CD8-positive, alpha-beta memory T cell (primary cell): Measurements from ENCODE around the gene RABGAP1L. TPM values are rescaled to one million over a fixed set of nuclear protein-coding genes. Genes with fewer than 3 reads are reported as not detected.

Experiments
- CTCF ChIA-PET: fragments of 350-600 bp; sonication (Branson Sonifier 250); formaldehyde crosslinking; loops from one replicate; lab custom pipeline; 2021; ENCODE audit warnings: antibody characterized with exemption; lab: Charles Lee
- POLR2A ChIA-PET: fragments of 350-600 bp; sonication (Branson Sonifier 250); formaldehyde crosslinking; loops from one replicate; lab custom pipeline; 2021; ENCODE audit warnings: antibody characterized with exemption; lab: Charles Lee
- DNase-seq, 5 donors: peaks; one replicate each; pipeline versions ENCODE4 v3.0.0 to v3.0.0-alpha.2; 2020 to 2022; ENCODE audit warnings: mixed read lengths in 1 of 5
- H3K27ac ChIP-seq: one replicate; pipeline ENCODE4 v1.7.0; 2013; ENCODE audit warnings: low read depth, mild to moderate bottlenecking, low read length, moderate library complexity
- H3K27me3 ChIP-seq: 2 replicates; pipeline ENCODE4 v1.7.0; 2013; ENCODE audit warnings: low read length, mild to moderate bottlenecking; ENCODE audit not compliant: insufficient read depth, poor library complexity, severe bottlenecking
- H3K36me3 ChIP-seq: 2 replicates; pipeline ENCODE4 v1.7.0; 2013; ENCODE audit warnings: mild to moderate bottlenecking, low read length, moderate library complexity; ENCODE audit not compliant: insufficient read depth
- H3K4me1 ChIP-seq: 2 replicates; pipeline ENCODE4 v1.7.0; 2013; ENCODE audit warnings: mild to moderate bottlenecking, low read length, moderate library complexity; ENCODE audit not compliant: insufficient read depth
- H3K4me3 ChIP-seq: 2 replicates; pipeline ENCODE4 v1.7.0; 2013; ENCODE audit warnings: mild to moderate bottlenecking, low read length
- H3K9me3 ChIP-seq: 2 replicates; pipeline ENCODE4 v1.7.0; 2013; ENCODE audit warnings: mild to moderate bottlenecking, low read length
- H3K27ac Mint-ChIP-seq, 8 donors: one replicate each; pipeline ENCODE4 v1.8.0; 2020 to 2021; ENCODE audit warnings: mixed read lengths in 8 of 8, mild to moderate bottlenecking in 6 of 8, inconsistent platforms in 3 of 8, moderate library complexity in 3 of 8
- H3K27me3 Mint-ChIP-seq, 2 donors: one replicate each; pipeline ENCODE4 v1.8.0; 2020 to 2021; ENCODE audit warnings: mixed read lengths in 2 of 2, mild to moderate bottlenecking in 1 of 2, moderate library complexity in 1 of 2
- H3K36me3 Mint-ChIP-seq, 3 donors: one replicate each; pipeline ENCODE4 v1.8.0; 2020 to 2021; ENCODE audit warnings: mixed read lengths in 3 of 3, inconsistent platforms in 1 of 3, mild to moderate bottlenecking in 1 of 3
- H3K4me1 Mint-ChIP-seq, 3 donors: one replicate each; pipeline ENCODE4 v1.8.0; 2020 to 2021; ENCODE audit warnings: mixed read lengths in 3 of 3, inconsistent platforms in 1 of 3, mild to moderate bottlenecking in 1 of 3
- H3K4me3 Mint-ChIP-seq, 7 donors: one replicate each; pipeline ENCODE4 v1.8.0; 2020 to 2021; ENCODE audit warnings: mixed read lengths in 7 of 7, mild to moderate bottlenecking in 6 of 7, moderate library complexity in 4 of 7, inconsistent platforms in 2 of 7
- H3K9me3 Mint-ChIP-seq, 5 donors: one replicate each; pipeline ENCODE4 v1.8.0; 2020 to 2022; ENCODE audit warnings: mixed read lengths in 5 of 5, mild to moderate bottlenecking in 3 of 5, moderate library complexity in 2 of 5, inconsistent platforms in 1 of 5
- polyA plus RNA-seq: library from polyadenylated mRNA; unstranded; fragments of 300-500 nt; fragmentation: Illumina TruSeq; gene quantifications from one replicate; pipeline ENCODE4 v1.2.3, GENCODE V29; 2021
- total RNA-seq, 2 experiments: library from RNA; stranded (reverse); gene quantifications; one replicate each; pipeline ENCODE4 v1.2.3, GENCODE V29; 2021

Gene RABGAP1L
- total and polyA plus RNA-seq, 3 experiments from 2014 or later: 41.7 to 78.5 (median 42.7) TPM

DNA sequence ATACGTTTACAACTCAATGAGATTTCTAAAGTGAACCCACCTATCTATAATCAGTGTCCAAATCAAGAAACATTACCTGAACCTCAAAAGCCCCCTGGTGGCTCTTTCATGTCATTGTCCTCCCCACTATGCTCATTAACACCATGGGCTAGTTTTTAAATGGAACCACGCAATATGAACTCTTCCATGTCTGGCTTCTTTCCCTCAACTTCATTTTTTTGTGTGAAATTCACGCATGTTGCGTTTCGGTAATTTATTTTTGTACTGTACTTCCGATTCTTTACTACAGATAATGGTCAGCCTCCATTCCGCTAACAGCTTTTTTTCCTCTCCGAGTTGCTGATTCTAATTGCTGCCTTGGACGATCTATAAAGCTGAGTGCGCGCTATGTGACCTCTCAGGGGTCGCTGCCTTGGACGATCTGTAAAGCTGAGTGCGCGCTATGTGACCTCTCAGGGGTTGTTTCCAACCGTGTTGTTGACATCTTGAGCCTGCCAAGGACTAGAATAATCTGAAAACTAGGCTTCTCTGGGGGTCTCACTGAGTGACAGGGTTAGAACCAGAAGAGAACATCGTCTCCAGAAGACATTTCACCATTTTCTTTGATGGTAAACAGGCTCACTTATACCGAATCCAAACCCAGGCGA, 839.4 kb downstream of the RABGAP1L start:
- Histone ChIP-seq H3K4me1 (peaks cover 32% of the 10 kb centered on the region), H3K36me3 (no peaks in the 10 kb centered on the region), H3K9me3 (no peaks in the 10 kb centered on the region), H3K27ac (peak overlapping the region; percentile 100), H3K4me3 (peak overlapping the region; percentile 85), H3K27me3 (no peaks in the 10 kb centered on the region)
- H3K27me3 Mint-ChIP-seq: no peaks in the 10 kb centered on the region
- H3K4me1 Mint-ChIP-seq: peaks cover 31 to 37% (median 35%) of the 10 kb centered on the region in 3 donors
- H3K4me3 Mint-ChIP-seq: no peak overlapping the region
- peaks cover 0 to 24% (median 0%) of the 10 kb centered on the region in 3 donors for H3K36me3 Mint-ChIP-seq
- no peak overlapping the region for H3K27ac Mint-ChIP-seq
- ChIA-PET POLR2A (interaction anchor here (0.5 to 4.7 kb wide), 21 partner anchors 9 to 1284 kb away, joined by 3 to 123 read pairs (median 5); partner anchors contain the start of genes CENPL, DARS2, GAS5 and KLHL20), CTCF (interaction anchor here (0.7 to 3.4 kb wide), 17 partner anchors 9 to 736 kb away, joined by 3 to 34 read pairs (median 6); partner anchors contain the start of gene MRPS14)
- H3K9me3 Mint-ChIP-seq: no peaks in the 10 kb centered on the region
- peak; percentile 4 to 72 (median 66) for DNase-seq

DNA sequence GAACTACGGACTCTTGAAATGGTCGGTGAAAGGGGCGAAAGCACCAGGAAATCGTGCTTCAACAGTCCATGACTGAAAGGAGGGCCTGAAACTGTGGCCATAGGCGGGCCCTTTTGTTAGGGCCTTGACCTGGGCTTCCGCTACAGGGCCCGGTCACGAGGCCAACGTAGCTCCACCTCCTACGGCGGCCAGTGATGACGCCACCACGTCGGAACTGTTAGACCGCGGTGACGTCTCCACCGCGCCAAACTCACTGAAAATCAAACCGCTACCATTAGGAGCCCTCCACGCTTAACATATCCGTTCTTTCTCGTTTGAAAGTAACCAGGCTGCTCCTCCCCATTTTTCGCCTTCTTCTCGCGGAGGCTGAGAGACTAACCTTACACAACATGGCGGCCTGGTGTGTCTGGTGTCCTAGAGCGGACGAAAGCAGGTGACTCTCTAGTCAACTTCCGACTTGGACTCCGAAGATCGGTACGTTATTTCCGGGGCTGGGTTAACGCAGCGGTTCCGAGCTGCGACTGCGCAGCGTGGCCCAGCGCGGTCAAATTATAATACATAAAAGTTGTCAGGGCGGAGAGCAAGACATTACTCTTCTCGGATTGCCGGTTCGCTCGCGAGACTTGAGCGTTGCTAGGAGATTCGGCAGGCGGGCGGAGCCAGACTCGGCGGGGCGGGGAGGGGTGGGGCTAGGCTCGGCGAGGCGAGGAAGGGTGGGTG, 840.1 kb downstream of the RABGAP1L start:
- peaks cover 37 to 40% (median 38%) of the 10 kb centered on the region in 3 donors for H3K4me1 Mint-ChIP-seq
- no peak overlapping the region for H3K4me3 Mint-ChIP-seq
- POLR2A ChIA-PET: interaction anchor here (0.5 to 4.7 kb wide), 24 partner anchors 10 to 1284 kb away, joined by 3 to 123 read pairs (median 4); partner anchors contain the start of genes CENPL, DARS2, GAS5 and KLHL20
- H3K27me3 Mint-ChIP-seq: no peaks in the 10 kb centered on the region
- peaks cover 0 to 21% (median under 1%) of the 10 kb centered on the region in 3 donors for H3K36me3 Mint-ChIP-seq
- no peak overlapping the region for H3K27ac Mint-ChIP-seq
- no peaks in the 10 kb centered on the region for H3K36me3 ChIP-seq
- peak; percentile 97 to 99 (median 98) for DNase-seq
- H3K9me3 ChIP-seq: no peaks in the 10 kb centered on the region
- H3K9me3 Mint-ChIP-seq: no peaks in the 10 kb centered on the region
- H3K4me3 ChIP-seq: peak overlapping the region; percentile 85
- H3K27ac ChIP-seq: peak overlapping the region; percentile 100
- H3K4me1 ChIP-seq: peaks cover 32% of the 10 kb centered on the region
- CTCF ChIA-PET: interaction anchor here (0.7 to 3.4 kb wide), 17 partner anchors 10 to 737 kb away, joined by 3 to 34 read pairs (median 6); partner anchors contain the start of gene MRPS14
- no peaks in the 10 kb centered on the region for H3K27me3 ChIP-seq

DNA sequence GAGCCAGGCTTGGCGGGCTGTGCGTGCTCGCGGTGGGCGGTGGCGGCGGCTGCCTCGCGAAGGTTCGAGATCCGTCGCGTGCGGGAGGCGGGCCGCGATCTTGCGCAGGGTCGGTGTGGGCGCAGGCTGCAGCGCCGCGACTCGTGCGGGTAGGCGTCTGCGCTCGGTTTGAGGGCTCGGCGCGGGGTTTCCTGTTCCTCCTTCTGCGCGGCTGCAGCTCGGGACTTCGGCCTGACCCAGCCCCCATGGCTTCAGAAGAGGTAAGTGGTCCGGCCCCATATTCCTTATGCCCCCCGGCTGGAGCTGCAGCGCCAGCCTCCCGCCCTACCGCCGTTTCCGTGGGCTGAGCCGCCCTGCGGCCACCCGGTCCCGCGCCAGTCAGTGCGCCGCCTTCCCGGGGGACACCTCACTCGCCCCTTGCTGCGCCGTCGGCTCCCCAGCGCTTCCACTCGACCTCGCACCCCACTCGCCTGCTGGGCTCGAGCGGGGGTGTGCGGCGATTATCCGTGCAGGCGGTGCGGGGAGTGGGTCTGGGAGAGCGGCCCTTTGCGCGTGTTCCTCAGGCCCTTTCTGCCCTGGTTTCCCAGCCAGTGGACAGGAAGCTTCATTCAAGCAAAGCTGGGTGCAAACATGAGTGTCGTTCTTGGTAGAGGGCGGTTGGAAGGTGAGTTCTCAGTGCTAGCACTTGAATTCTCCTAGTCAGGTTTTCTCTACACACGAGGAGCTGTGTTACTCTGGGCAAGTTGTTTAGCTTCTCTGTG, 840.8 kb downstream of the RABGAP1L start, which contains the start of gene CACYBP:
Gene CACYBP (plus strand): TSS at position 12 of the 761 bp plus-strand sequence. CDS start 234 bp downstream, at position 246.
- Histone ChIP-seq H3K27ac (peak within 1 kb of the TSS; percentile 100), H3K36me3 (peaks cover 2% of the 10 kb centered on the region), H3K4me1 (peaks cover 32% of the 10 kb centered on the region), H3K4me3 (peak within 1 kb of the TSS; percentile 85), H3K9me3 (no peaks in the 10 kb centered on the region), H3K27me3 (no peaks in the 10 kb centered on the region)
- Mint-ChIP-seq H3K27ac (peak within 1 kb of the TSS in 4 of 8 donors; percentile 80 to 95 (median 89)), H3K27me3 (no peaks in the 10 kb centered on the region), H3K9me3 (no peaks in the 10 kb centered on the region), H3K4me3 (no peak within 1 kb of the TSS), H3K36me3 (peaks cover 0 to 19% (median 2%) of the 10 kb centered on the region in 3 donors), H3K4me1 (peaks cover 38 to 44% (median 43%) of the 10 kb centered on the region in 3 donors)
- POLR2A ChIA-PET: interaction anchor here (0.6 to 4.7 kb wide), 15 partner anchors 11 to 1124 kb away, joined by 3 to 123 read pairs (median 6); partner anchors contain the start of gene MRPS14
- no peak for DNase-seq
- CTCF ChIA-PET: interaction anchor here (0.7 to 3.4 kb wide), 12 partner anchors 10 to 738 kb away, joined by 3 to 34 read pairs (median 5); partner anchors contain the start of gene MRPS14

DNA sequence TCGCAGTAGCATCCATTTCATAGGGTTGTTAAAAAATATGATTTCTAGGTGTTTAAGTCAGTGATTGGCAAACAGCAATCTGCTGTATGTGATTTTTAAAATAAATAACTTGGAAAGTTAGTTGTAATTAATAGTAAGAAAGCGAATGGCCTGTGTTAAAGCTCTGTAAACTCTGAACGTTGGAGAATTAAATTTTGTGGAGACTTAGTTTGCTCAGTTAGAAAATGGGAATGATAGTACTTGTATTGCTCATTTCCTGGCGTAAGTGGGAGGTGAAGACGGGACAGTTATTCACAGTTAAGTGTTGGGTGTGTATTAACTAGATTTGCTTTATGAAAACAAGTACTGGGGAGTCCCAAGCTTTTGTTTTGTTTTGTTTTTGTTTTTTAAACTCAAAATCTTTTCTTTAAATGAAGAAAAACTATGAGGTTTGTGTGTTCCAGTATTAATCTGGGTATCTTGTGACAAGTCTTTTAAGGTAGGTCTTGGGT, 841.4 kb downstream of the RABGAP1L start:
- H3K4me1 ChIP-seq: peaks cover 32% of the 10 kb centered on the region
- DNase-seq: no peak
- peaks cover 4% of the 10 kb centered on the region for H3K36me3 ChIP-seq
- H3K4me3 ChIP-seq: peak overlapping the region; percentile 82
- Mint-ChIP-seq H3K9me3 (no peaks in the 10 kb centered on the region), H3K4me3 (no peak overlapping the region), H3K4me1 (peaks cover 41 to 50% (median 49%) of the 10 kb centered on the region in 3 donors), H3K36me3 (peaks cover 0 to 24% (median 5%) of the 10 kb centered on the region in 3 donors), H3K27me3 (no peaks in the 10 kb centered on the region), H3K27ac (peak overlapping the region in 4 of 8 donors; percentile 80 to 95 (median 89))
- CTCF ChIA-PET: interaction anchor here (0.7 to 3.4 kb wide), 7 partner anchors 11 to 38 kb away, joined by 3 to 34 read pairs (median 5); partner anchors contain the start of gene MRPS14
- POLR2A ChIA-PET: interaction anchor here (1.6 to 4.7 kb wide), 6 partner anchors 11 to 201 kb away, joined by 6 to 123 read pairs (median 19); partner anchors contain the start of gene MRPS14
- peak overlapping the region; percentile 100 for H3K27ac ChIP-seq
- H3K27me3 ChIP-seq: no peaks in the 10 kb centered on the region
- no peaks in the 10 kb centered on the region for H3K9me3 ChIP-seq

DNA sequence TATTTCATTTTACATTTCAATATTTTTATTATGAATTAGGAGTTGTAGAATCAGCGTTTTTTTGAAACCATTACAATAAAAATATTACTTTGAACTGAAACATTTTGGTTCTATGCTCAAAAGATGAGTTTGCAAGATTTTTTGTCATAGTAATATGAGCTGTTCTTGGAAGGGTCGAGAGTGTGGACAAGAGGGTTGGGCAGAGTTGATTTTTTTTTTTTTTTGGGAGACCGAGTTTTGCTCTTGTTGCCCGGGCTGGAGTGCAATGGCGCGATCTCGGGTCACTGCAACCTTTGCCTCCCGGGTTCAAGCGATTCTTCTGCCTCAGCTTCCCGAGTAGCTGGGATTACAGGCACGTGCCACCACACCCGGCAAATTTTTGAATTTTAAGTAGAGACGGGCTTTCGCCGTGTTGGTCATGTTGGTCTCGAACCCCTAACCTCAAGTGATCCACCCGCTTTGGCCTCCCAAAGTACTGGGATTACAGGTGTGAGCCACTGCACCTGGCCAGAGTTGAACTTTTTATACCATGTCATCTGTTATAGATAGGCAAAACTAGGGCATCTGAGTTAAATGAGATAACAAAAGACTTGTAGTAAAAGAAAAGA, 843.7 kb downstream of the RABGAP1L start:
- POLR2A ChIA-PET: interaction anchor here (1.5 kb wide), 1 partner anchor 20 kb away, joined by 5 read pairs; the partner anchor contains the start of gene MRPS14
- Mint-ChIP-seq H3K4me1 (peaks cover 38 to 64% (median 58%) of the 10 kb centered on the region in 3 donors), H3K36me3 (peaks cover 0 to 41% (median 8%) of the 10 kb centered on the region in 3 donors), H3K27ac (peak overlapping the region in 5 of 8 donors; percentile 31 to 87 (median 52)), H3K9me3 (no peaks in the 10 kb centered on the region), H3K4me3 (peak overlapping the region in 4 of 7 donors; percentile 3 to 83 (median 6)), H3K27me3 (no peaks in the 10 kb centered on the region)
- no peak for DNase-seq
- CTCF ChIA-PET: no interaction called here
- Histone ChIP-seq H3K27me3 (no peaks in the 10 kb centered on the region), H3K36me3 (peaks cover 17% of the 10 kb centered on the region), H3K4me3 (no peak overlapping the region), H3K4me1 (peaks cover 29% of the 10 kb centered on the region), H3K27ac (peak overlapping the region; percentile 52), H3K9me3 (no peaks in the 10 kb centered on the region)

DNA sequence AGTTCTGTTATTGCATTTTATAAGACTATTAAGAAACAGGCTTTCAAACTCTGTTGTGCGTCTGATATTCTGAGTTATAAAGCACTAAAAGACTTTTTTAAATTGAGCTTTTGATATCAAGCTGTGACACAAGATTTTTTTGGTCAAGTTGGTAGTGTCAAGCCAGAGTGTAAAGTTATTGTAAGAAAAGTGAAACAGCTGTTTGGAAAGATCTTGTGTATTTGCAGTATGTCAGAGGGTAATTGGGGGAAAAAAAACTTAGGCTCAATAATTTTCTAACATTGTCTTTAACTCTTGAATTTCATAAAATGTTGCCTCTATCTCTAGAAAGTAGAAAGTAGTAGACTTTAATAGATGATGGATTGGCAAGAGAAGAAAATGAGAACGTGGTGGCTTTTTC, 844.2 kb downstream of the RABGAP1L start:
- peaks cover 22% of the 10 kb centered on the region for H3K36me3 ChIP-seq
- Mint-ChIP-seq H3K9me3 (no peaks in the 10 kb centered on the region), H3K27me3 (no peaks in the 10 kb centered on the region), H3K36me3 (peaks cover 0 to 47% (median 9%) of the 10 kb centered on the region in 3 donors), H3K27ac (peak overlapping the region in 7 of 8 donors; percentile 9 to 87 (median 44)), H3K4me1 (peaks cover 39 to 67% (median 61%) of the 10 kb centered on the region in 3 donors), H3K4me3 (peak overlapping the region in 4 of 7 donors; percentile 3 to 83 (median 6))
- H3K27ac ChIP-seq: no peak overlapping the region
- H3K27me3 ChIP-seq: no peaks in the 10 kb centered on the region
- peaks cover 24% of the 10 kb centered on the region for H3K4me1 ChIP-seq
- DNase-seq: no peak
- ChIA-PET POLR2A (interaction anchor here (1.5 kb wide), 1 partner anchor 19 kb away, joined by 5 read pairs; the partner anchor contains the start of gene MRPS14), CTCF (no interaction called here)
- no peaks in the 10 kb centered on the region for H3K9me3 ChIP-seq
- H3K4me3 ChIP-seq: no peak overlapping the region
